Loucy (cell line): ENCODE measurements around the gene SLC2A1.

Experiments
- H2AFZ ChIP-seq: fragments of 200-600 bp; sonication (generic); 2 replicates; pipeline ENCODE4 v1.6.0; 2016; ENCODE audit warnings: antibody characterized with exemption, mild to moderate bottlenecking, low read length, moderate library complexity
- H3F3A ChIP-seq: fragments of 200-600 bp; 2 replicates; pipeline ENCODE4 v1.6.0; 2016; ENCODE audit warnings: antibody characterized with exemption, low read depth, mild to moderate bottlenecking
- H3K27me3 ChIP-seq: fragments of 200-600 bp; sonication (generic); 2 replicates; pipeline ENCODE4 v1.6.1; 2014; ENCODE audit warnings: low read length, mild to moderate bottlenecking; ENCODE audit not compliant: insufficient read depth, poor library complexity, severe bottlenecking
- H3K36me3 ChIP-seq: fragments of 200-600 bp; sonication (generic); 2 replicates; pipeline ENCODE4 v1.6.1; 2016; ENCODE audit warnings: low read length; ENCODE audit not compliant: insufficient read depth
- H3K4me1 ChIP-seq: fragments of 200-600 bp; sonication (generic); 2 replicates; pipeline ENCODE4 v1.5.1; 2014; ENCODE audit warnings: low read length, mild to moderate bottlenecking; ENCODE audit not compliant: insufficient read depth, poor library complexity, severe bottlenecking
- H3K4me2 ChIP-seq: fragments of 200-600 bp; sonication (generic); 2 replicates; pipeline ENCODE4 v1.6.0; 2014; ENCODE audit warnings: antibody characterized with exemption, low read length, low read depth, mild to moderate bottlenecking; ENCODE audit not compliant: poor library complexity, severe bottlenecking
- H3K4me3 ChIP-seq: fragments of 200-600 bp; sonication (generic); 2 replicates; pipeline ENCODE4 v1.5.1; 2014; ENCODE audit warnings: low read length, mild to moderate bottlenecking, mixed read lengths; ENCODE audit not compliant: poor library complexity, severe bottlenecking
- H3K79me2 ChIP-seq: fragments of 200-600 bp; sonication (generic); 2 replicates; pipeline ENCODE4 v1.6.1; 2014; ENCODE audit warnings: low read length; ENCODE audit not compliant: insufficient read depth
- H3K9ac ChIP-seq: fragments of 200-600 bp; sonication (generic); 2 replicates; pipeline ENCODE4 v1.6.0; 2014; ENCODE audit warnings: mild to moderate bottlenecking, low read depth, low read length, moderate library complexity; ENCODE audit not compliant: poor library complexity, severe bottlenecking
- H3K9me2 ChIP-seq: fragments of 200-600 bp; sonication (generic); replicated peaks from 2 replicates; pipeline ENCODE4 v1.6.1; 2016; ENCODE audit warnings: low read depth, low read length, mixed read lengths
- H3K9me3 ChIP-seq: fragments of 200-600 bp; sonication (generic); 2 replicates; pipeline ENCODE4 v1.6.1; 2014; ENCODE audit warnings: mild to moderate bottlenecking, antibody characterized with exemption, low read length, low read depth; ENCODE audit not compliant: insufficient read depth
- H4K20me1 ChIP-seq: fragments of 200-600 bp; sonication (generic); 2 replicates; pipeline ENCODE4 v1.6.0; 2014; ENCODE audit warnings: antibody characterized with exemption, low read length, mild to moderate bottlenecking; ENCODE audit not compliant: insufficient read depth, poor library complexity, severe bottlenecking
- EZH2phosphoT487 ChIP-seq: fragments of 200-600 bp; IDR thresholded peaks from 2 replicates; pipeline ENCODE4 v1.6.1; 2018; ENCODE audit warnings: antibody characterized with exemption, mild to moderate bottlenecking, moderate library complexity, borderline replicate concordance
- TF ChIP-seq, protein P1 (sequence below): fragments of 200-600 bp; sonication (generic); conservative IDR thresholded peaks from 2 replicates; pipeline ENCODE4 v1.5.1; 2014; ENCODE audit warnings: mild to moderate bottlenecking, antibody characterized with exemption, low read length

SLC2A1 gene

DNA sequence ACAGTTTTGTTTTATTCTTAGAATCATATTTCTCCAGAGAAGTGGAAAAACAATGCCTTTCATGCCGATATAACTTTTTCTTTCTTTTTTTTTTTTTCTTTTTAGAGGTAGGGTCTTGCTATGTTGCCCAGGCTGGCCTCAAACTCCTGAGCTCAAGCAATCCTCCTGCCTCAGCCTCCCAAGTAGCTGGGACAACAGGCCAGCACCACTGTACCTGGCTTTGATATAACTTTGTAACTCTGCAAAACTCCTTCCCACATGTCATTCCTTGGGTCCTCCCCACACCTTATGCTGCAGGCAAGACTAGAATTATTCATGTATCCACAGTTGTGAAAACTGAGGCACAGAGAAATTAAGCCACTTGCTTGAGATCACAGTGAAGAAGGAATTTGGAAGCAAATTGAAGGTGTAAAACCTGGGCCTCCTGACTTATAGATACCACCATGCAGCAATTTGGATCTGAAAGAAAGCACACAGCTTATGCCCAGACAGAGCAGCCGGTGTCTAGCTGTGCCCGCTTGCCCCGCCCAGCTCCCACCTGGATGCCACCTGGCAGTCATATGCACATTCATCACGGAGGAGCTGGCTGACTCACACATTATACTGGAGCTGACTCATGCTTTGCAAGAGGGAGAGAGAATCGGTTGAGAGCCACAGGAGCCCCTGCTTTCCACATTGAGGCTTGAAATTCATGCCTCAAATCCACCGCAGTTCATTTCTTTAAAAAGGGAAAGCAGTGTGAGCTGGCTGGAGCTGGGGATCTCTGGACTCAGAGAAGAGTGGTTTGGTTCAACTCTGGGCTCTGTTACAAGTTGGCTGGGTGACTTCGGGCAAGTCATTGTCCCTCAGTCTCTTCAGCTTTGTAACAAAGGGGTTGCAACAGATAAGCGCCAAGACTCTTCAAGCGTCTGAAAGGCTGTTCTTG is 8.3 kb upstream of the SLC2A1 start:
- H3K9ac ChIP-seq: no peak overlapping the region
- no peak for TF ChIP-seq EZH2phosphoT487
- TF ChIP-seq, protein P1, sequence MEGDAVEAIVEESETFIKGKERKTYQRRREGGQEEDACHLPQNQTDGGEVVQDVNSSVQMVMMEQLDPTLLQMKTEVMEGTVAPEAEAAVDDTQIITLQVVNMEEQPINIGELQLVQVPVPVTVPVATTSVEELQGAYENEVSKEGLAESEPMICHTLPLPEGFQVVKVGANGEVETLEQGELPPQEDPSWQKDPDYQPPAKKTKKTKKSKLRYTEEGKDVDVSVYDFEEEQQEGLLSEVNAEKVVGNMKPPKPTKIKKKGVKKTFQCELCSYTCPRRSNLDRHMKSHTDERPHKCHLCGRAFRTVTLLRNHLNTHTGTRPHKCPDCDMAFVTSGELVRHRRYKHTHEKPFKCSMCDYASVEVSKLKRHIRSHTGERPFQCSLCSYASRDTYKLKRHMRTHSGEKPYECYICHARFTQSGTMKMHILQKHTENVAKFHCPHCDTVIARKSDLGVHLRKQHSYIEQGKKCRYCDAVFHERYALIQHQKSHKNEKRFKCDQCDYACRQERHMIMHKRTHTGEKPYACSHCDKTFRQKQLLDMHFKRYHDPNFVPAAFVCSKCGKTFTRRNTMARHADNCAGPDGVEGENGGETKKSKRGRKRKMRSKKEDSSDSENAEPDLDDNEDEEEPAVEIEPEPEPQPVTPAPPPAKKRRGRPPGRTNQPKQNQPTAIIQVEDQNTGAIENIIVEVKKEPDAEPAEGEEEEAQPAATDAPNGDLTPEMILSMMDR: no peak
- no peak overlapping the region for H2AFZ ChIP-seq
- no peaks in the 10 kb centered on the region for H3F3A ChIP-seq
- H4K20me1 ChIP-seq: no peaks in the 10 kb centered on the region
- no peak overlapping the region for H3K4me3 ChIP-seq
- H3K4me1 ChIP-seq: peaks cover 8% of the 10 kb centered on the region
- H3K9me2 ChIP-seq: no peaks in the 10 kb centered on the region
- H3K79me2 ChIP-seq: no peaks in the 10 kb centered on the region
- no peak overlapping the region for H3K4me2 ChIP-seq
- no peaks in the 10 kb centered on the region for H3K36me3 ChIP-seq
- no peaks in the 10 kb centered on the region for H3K9me3 ChIP-seq
- no peaks in the 10 kb centered on the region for H3K27me3 ChIP-seq

- no peaks in the 10 kb centered on the region for H3K27me3 ChIP-seq
- H3K79me2 ChIP-seq: no peaks in the 10 kb centered on the region
- no peak overlapping the region for H3K4me3 ChIP-seq
- no peaks in the 10 kb centered on the region for H4K20me1 ChIP-seq
- H3K4me2 ChIP-seq: no peak overlapping the region
- TF ChIP-seq EZH2phosphoT487: no peak
- TF ChIP-seq, protein P1: no peak
- H3K9ac ChIP-seq: no peak overlapping the region
- no peaks in the 10 kb centered on the region for H3F3A ChIP-seq
- H3K4me1 ChIP-seq: peaks cover 14% of the 10 kb centered on the region
- no peaks in the 10 kb centered on the region for H3K9me3 ChIP-seq
- no peaks in the 10 kb centered on the region for H3K9me2 ChIP-seq
- no peaks in the 10 kb centered on the region for H3K36me3 ChIP-seq
- H2AFZ ChIP-seq: no peak overlapping the region
Observed at GRCh38 chr1:42965378-42965777, 6.7 kb upstream of the SLC2A1 start.

DNA sequence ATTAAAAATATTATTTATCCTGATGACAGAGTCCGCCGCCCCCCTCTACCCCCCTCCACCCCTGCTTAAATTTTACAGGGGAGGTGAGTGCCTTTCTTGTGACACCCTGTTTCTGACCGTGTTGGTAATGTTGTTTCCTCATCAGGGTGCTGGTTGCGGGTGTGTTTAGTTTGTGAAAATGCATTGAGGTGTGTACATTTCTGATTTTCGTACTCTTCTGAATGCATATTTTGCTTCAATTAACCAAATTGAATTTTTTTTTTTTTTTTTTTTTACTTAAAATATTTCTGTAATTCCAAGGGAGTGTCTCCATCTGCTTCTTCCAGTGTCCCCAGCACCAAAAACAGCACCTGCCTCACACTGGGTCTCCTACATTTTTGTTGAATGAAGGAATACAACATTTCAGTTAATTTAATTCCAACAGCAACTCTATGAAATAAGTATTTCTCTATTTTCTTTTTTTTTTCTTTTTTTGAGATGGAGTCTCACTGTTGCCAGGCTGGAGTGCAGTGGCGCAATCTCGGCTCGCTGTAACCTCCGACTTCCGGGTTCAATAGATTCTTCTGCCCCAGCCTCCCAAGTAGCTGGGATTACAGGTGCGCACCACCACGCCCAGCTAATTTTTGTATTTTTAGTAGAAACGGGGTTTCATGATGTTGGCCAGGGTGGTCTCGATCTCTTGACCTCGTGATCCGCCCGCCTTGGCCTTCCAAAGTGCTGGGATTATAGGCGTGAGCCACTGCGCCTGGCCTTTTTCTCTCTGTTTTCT is 5.6 kb upstream of the SLC2A1 start:
- Histone ChIP-seq H3K9ac (no peak overlapping the region), H2AFZ (no peak overlapping the region), H3K9me2 (no peaks in the 10 kb centered on the region), H3K36me3 (no peaks in the 10 kb centered on the region), H3K4me3 (no peak overlapping the region), H3K9me3 (no peaks in the 10 kb centered on the region), H3K4me1 (peaks cover 15% of the 10 kb centered on the region), H3K79me2 (no peaks in the 10 kb centered on the region; the same call in 1 of the 2 replicates), H3F3A (no peaks in the 10 kb centered on the region), H3K27me3 (no peaks in the 10 kb centered on the region), H3K4me2 (no peak overlapping the region), H4K20me1 (no peaks in the 10 kb centered on the region)
- TF ChIP-seq EZH2phosphoT487: no peak
- TF ChIP-seq, protein P1: no peak
